ENCODE results near the gene MIPOL1.

Gene MIPOL1

DNA sequence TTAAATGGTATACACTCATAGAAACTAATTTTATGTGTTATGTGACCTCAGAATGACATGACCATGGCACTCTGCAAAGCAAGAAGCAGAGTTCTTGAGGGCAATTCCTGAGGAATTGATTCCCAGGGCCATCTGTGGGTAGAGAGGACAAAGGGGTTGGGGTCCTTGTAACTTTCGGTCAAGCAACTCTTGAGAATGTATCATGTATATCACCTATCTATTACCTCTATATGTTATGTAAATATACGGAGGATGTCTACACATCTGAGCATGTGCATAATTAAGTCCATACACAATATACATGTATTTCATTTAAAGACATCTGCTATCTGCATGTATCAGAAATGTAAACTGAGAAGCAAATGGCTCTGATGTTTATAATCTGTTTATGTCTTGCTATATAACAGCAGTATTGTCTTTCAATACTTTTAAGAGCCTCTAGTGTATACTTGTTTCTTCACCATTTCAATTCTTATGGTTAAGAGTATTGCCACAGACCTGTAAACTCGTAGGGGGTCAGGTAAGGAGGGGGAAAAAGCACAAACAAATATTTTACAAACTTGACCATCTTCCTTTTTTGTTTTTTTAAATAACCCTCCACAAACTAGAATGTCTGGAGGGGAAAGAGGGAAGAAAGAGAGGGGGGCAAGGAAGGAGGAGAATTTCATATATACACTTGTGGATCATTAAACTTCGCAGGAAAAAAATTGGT lies 392.8 kb downstream of the MIPOL1 start:
- DNase-seq: no peak

GRCh38 chr14:37591311-37591940 lies 393.7 kb downstream of the MIPOL1 start:
- DNase-seq: no peak

- DNase-seq: no peak
These were observed 394.3 kb downstream of the MIPOL1 start for GRCh38 chr14:37591941-37592481.

DNA sequence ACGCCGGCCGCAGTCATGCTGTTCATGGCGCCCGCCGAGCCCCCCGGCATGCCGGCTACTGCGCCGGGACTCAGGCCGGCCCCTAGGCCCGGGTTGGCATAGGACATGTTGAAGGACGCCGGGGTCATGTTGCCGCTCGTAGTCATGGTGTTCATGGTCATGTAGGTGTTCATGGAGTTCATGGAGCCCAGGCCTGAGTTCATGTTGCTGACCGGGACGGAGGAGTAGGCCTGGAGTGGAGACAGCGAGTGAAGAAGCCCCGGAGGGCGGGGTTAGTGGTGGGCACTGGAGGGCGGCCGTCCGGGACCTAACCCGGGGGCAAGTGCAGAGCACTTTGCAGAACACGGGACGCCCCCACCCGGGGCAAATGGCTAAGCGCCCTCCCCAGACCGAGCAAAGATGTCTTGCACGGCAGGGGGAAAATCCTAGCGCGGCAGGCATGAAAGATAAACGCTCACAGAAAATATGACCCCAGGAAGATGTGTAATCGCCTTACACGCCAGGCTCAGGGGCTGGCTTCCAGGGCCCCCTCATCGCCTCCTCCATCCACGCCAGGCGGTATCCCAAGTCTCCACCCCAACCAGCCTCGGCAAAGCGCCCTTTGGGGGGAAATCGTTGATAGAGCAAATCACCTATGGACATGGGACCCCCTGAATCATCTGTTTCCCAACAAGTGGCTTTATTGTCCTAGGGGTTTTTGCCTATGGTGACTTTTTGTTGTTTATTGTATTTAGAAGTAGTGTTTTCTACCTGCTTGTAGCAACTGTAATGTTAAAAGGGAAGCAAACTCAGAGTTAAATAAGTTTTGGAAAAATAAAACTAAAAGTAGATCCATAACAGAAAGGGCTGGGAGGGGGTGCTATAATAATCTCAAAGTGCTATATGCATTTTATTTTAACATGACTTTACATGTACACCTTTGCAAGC lies 395.0 kb downstream of the MIPOL1 start:
- DNase-seq: no peak

- DNase-seq: no peak
These were observed 395.9 kb downstream of the MIPOL1 start for GRCh38 chr14:37593511-37594237.

GRCh38 chr14:37594238-37594970 lies 396.7 kb downstream of the MIPOL1 start:
- peak; percentile 85 for DNase-seq

DNA sequence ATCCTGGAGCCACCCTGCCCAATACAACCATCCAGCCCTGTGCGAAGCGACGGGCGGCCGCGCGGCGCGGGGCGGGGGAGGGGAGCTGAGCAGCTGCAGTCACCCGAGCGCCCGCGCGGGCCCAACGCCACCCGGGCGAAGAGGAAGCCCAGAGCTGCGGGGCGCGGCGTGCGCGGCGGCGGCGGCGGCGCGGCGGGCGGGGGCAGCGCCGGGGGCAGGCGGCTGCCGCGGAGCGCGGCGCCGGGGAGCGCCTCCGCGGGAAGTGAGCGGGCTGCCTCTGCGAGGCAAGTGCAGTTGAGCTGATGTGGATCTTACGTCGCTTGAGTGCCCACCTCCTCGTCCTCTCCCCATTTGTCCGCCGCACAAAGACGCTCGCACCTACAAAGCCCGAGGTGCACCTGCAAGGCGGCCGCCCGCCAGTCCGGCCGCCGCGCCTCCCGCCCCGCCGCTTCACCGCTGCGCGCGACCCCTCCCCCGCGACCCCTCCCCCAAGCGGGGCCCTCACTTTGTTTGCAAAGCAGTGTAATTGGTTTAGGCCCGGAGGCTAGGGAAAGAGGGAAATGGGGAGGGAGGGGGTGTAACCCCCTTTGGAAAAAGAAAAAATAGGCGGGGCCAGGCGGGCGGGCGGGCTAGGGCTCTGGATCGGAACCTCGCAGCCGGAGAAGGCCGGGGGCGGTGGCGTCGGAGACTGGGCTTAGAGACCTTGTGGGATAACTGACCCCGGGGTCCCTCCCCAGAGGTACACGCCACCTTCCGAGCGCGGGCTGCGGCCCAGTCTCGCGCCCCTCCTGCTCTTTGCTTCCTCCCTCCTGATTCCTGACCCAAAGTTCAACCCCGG lies 397.5 kb downstream of the MIPOL1 start, which contains the start of the genes FOXA1 and TTC6:
Gene FOXA1 (minus strand): TSS at position 279 of the 838 bp plus-strand sequence. CDS start 277 bp downstream, at position 2.
Gene TTC6 (plus strand): TSS at position 659 of the 838 bp plus-strand sequence. CDS start 26,436 bp downstream, outside the sequence.
- DNase-seq: peak; percentile 96

DNA sequence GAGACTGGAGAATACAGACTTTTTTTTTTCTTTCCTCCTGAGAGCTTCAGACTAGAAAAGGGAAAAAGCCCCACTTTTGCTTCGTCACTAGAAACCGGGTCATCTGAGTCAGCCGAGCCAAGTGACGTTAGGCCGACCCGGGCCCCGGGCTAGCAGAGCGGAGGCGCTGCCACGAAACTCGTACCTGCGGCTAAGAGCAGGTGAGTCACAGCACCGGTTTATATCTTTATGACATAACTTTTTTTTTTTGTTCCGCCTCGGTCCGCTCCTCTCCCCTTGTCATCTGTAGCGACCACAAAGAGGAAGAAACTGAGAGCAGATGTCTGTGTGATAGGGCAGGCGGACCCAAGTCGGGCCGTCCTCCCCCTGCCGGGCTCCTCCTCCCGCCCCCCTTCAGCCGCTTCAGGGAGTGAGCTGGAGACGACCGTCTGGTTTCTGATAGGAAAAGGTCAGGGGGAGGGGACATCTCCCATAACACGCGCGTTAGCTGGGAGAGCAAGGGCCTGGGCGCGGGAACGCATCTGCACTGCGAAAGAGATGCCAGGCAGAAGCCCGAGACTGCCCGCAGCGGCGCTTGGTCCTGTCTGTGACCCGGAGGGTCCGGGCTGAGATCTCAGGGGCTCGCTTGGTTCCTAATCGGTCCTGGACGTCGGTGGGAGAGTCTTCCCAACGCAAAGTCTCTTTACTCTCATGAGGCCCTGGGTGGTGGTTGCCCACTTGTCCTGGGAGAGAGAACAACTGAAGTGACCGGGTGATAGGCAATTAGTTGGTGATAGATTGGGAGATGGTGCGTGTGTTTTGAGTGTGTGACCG lies 398.3 kb downstream of the MIPOL1 start:
- peak; percentile 96 for DNase-seq

- no peak for DNase-seq
These were observed 399.2 kb downstream of the MIPOL1 start for GRCh38 chr14:37596790-37597472.

DNA sequence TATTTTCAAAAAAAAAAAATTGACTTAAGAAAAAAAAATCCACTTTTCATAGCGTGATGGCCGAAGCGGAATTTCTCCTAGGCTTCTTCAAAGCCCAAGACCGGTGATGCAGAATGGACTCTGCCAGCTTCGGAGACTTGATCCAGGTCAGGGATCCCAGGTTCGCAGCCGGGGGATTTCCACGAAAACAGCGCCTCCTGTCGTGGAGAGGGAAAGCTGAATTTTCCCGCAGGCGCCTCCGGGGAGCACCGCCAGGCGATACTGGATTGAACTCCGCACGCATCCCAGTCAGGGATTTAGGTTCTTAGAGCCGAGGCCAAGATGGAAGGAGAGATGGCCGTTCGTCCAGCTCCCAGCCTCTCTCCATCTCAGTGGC lies 399.8 kb downstream of the MIPOL1 start:
- no peak for DNase-seq

GRCh38 chr14:37597914-37598746 lies 400.4 kb downstream of the MIPOL1 start:
- no peak for DNase-seq

DNA sequence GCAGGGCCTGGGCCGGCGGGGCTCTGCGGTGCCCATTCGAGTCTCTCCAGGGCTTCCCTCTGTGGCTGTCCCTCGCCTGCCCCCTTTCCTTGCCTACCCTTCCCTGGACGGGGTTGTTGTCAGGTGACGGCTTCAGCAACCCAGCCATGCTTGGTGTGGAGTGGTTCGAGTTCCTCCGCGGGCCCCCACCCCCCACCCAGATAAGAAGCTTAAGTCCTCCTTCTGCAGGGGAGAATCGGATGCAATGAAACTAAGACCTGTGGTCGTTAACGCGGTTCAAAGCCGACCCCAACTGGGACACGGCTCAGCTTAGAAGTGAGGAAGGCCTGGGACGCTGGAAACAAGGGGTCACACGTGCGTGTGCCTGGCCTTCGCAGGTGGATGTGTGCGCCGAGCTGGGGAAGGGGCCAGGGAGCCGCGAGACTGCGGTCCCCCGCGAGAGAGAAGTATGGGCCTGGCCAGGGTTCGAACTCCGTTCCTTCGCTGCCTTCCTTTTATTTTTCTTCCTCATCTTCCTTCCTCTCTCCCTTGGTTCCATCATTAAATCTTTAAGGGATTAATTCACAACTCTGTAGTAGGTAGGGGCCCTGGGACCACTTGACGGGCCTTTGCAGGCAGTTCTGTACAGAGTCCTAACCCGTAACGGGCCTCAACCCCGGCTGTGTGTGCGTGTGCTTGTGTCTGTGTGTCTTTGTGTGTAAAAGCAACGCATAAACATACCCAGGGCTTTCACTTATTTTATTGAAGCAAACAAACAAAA lies 401.2 kb downstream of the MIPOL1 start:
- no peak for DNase-seq

- DNase-seq: no peak
These were observed 402.0 kb downstream of the MIPOL1 start for GRCh38 chr14:37599507-37600368.

GRCh38 chr14:37600880-37601741 lies 403.4 kb downstream of the MIPOL1 start:
- no peak for DNase-seq

DNA sequence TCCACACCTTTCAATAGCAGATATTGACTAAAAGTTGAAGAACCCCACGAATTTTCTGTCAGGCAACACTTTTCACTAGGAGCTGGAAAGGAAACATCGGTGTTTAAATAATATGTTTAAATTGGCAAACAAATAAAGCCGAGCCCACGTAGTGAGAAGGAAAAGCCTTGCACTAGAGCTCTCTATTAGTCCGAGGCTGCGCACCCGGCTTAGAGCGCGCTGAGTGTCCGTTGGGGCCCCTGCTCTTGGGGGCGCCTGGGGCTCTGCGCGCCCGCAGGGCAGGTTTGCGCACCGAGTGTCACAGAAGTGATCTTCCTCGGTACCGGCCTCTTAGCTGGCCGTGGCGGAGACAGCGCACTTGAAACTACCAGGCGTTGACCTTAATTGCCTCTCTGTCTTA lies 404.1 kb downstream of the MIPOL1 start:
- no peak for DNase-seq

Data from NCI-H774 (cell line).